ENCODE results near the gene TCF7L2.

Gene TCF7L2

DNA sequence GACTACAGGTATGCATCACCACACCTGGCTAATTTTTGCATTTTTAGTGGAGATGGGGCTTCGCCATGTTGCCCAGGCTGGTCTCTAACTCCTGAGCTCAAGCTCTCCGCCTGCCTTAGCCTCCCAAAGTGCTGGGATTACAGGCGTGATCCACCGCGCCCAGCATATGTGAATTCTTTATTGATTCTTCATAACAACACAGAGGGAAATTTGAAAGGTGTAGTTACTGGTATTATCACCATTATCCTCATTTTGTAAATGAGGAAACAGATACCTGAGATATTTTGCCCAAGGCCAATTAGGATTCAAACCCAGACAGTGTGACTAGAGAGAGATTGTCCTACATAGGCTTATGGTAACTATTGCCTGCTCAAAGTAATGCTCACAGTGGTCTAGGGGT, 22.6 kb downstream of the TCF7L2 start:
- TF ChIP-seq, protein P1, sequence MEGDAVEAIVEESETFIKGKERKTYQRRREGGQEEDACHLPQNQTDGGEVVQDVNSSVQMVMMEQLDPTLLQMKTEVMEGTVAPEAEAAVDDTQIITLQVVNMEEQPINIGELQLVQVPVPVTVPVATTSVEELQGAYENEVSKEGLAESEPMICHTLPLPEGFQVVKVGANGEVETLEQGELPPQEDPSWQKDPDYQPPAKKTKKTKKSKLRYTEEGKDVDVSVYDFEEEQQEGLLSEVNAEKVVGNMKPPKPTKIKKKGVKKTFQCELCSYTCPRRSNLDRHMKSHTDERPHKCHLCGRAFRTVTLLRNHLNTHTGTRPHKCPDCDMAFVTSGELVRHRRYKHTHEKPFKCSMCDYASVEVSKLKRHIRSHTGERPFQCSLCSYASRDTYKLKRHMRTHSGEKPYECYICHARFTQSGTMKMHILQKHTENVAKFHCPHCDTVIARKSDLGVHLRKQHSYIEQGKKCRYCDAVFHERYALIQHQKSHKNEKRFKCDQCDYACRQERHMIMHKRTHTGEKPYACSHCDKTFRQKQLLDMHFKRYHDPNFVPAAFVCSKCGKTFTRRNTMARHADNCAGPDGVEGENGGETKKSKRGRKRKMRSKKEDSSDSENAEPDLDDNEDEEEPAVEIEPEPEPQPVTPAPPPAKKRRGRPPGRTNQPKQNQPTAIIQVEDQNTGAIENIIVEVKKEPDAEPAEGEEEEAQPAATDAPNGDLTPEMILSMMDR (IDR thresholded peaks at IDR 0.05): no peak

DNA sequence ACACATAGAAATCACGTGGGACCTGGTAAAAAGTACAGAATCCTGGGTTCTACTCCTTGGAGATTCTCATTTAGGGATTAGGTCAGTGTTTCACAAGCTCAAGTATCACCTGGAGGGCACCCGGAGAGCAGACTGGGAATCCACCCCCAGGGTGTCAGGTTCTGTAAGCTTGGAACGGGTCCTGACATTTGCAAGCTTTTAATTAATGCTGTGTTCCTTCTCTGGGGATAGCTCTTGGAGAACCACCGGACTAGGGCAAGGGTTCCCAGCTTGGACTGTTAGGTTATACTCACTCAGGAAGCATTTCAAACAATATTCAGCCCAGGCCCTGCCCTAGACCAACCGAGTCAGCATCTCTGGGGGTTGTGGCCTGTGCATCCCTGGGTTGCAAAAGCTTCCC, 23.0 kb downstream of the TCF7L2 start:
- TF ChIP-seq, protein P1 (IDR thresholded peaks at IDR 0.05): no peak

DNA sequence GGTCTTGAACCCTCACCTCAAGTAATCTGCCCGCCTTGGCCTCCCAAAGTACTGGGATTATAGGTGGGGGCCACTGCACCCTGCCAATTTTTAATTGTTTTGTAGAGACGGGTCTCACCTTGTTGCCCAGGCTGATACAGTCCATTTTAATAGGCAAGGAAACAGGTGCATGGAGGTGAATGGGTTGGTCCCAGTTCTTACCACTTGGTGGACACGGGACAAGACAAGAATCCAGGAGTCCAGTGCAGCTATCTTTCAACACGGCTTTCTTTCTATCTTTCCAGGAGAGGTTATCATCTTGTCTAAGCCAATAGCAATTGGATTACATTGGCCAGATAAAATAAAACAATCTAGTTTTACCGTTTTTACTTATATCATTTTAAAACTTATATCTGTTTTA, 23.8 kb downstream of the TCF7L2 start:
- TF ChIP-seq, protein P1 (IDR thresholded peaks at IDR 0.05): no peak

DNA sequence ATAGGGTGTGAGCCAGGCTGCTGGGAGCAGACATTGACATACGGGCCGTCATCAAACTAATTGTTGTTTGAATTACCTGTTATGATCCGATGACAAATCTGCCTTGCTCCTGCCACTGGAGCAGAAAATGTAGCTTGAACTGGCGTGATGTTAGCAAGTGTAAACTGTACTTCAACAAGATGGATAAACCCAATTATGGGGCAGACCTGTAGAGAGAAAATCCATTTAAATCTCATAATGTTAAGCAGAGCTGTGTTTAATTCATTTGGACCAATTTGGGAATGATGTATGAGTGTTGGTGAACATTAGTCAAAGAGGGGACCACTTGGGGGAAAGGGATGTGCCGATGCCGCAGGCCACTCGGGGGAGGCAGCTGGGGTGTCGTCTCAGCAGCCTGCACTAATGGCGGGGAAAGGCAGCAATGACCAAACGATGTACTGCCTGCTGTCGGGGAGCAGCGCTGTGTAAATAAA, 27.4 kb downstream of the TCF7L2 start:
- TF ChIP-seq, protein P1 (IDR thresholded peaks at IDR 0.05): no peak

DNA sequence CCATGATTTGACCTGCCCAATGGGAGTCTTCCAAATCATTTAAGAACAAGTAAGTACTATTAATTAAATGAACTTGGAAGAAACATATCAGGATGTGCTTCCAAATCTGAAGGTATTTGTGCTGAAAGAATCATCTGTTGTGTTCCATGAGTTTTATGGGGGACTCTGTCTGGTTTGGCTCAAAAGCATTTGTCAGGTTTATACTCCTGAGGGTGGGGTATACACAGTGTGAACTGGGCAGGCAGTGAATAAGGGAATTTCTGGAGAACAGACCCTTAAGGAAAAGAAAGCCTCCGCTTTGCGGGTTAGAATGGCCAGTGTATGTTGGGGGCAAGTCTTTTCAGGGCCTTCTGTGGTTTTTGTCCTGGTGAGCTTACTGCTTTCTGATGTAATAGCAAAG, 29.9 kb downstream of the TCF7L2 start:
- TF ChIP-seq, protein P1 (IDR thresholded peaks at IDR 0.05): no peak

DNA sequence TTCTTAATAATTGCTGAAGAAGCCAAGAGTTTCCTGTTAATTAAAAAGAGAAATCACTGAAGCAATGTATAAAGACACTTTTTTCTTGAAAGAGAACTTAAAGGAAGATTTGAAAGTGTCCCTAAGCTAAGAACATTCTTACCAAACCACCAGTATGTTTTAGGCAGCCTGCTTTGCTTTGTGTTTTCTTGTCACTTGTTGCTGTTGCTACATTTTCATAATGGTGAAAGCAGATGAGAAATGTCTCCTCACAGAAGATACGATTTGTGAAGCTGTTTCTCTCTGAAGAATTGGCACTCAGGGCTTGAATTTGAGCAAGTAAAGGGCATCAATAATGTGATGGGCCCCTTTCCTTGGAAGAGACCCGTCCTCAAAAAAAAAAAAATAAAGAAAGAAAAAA, 30.9 kb downstream of the TCF7L2 start:
- TF ChIP-seq, protein P1 (IDR thresholded peaks at IDR 0.05): no peak

DNA sequence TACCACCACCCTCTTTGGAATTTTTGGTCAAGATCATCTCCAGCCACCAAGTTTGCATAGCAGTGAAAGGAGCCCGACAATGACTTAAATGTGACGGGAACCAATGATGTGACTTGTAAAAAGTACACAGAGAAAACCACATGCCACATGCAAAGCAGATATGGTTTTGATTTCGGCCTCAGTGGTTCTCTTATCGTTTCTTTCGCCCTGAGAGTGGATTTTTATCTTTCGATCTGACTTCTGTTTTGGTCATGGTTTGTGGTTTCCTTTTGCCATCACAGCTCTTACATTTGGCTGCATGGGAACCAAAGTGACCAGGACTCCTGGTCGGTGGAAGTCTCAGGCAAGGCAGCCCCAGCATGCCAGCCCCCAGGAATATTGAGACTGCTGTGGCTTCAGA, 31.5 kb downstream of the TCF7L2 start:
- TF ChIP-seq, protein P1 (IDR thresholded peaks at IDR 0.05): no peak

DNA sequence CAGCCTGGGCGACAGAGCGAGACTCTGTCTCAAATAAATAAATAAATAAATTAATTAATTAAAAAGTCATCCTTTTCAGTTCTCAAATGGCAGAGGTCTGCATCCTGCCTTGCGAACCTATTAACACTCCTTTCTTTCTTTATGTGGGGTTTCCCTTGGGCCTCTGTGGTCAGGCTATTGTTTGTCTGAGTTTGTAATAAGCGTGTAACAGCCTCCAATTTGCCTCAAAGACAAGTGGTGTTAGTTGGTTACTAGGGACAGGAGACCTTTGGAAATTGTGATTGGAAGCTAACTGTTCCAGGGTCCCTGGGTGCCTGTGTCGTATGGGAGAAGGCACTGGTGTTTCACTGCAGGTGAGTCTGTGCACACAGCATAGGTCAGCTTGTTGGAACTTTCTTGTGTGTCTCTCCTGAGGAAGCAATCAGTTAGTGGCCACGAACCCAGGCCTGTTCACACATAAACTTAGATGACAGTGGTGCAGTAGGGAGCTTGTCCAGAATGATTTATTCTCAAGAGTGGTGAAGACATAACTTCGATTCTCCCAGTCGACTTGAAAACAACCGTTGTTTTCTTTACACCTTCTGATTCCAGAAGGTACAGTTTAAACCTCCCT, 33.5 kb downstream of the TCF7L2 start:
- TF ChIP-seq, protein P1 (IDR thresholded peaks at IDR 0.05): no peak

Data from LNCAP (cell line).